HCT116 (cell line): ENCODE results near the gene DNAH7. TPM values are rescaled to one million over a fixed set of nuclear protein-coding genes. Genes with fewer than 3 reads are reported as not detected.

Experiments
- ATAC-seq: fragments of 200-7000 bp; cut with Tn5 transposase; 2 replicates; pipeline ENCODE4 v1.9.1; 2020; ENCODE audit warnings: mild to moderate bottlenecking, moderate library complexity
- BruUV-seq: library from RNA; stranded (reverse); fragments of 400-500 nt; replicated peaks from 2 replicates; lab custom pipeline; 2021; lab: Mats Ljungman, UMichigan
- CTCF ChIA-PET: fragments of 300-600 bp; sonication (Branson Sonifier 250); formaldehyde crosslinking; loops from one replicate; lab custom pipeline; 2021; ENCODE audit warnings: antibody characterized with exemption; lab: Charles Lee
- POLR2A ChIA-PET: fragments of 300-600, 350-600 bp; sonication (Branson Sonifier 250); formaldehyde crosslinking; loops from one replicate; lab custom pipeline; 2021; ENCODE audit warnings: antibody characterized with exemption; lab: Charles Lee
- RAD21 ChIA-PET, 2 experiments: fragments of 300-600 bp; sonication (Branson Sonifier 250); formaldehyde crosslinking; loops; one replicate each; lab custom pipeline; 2023; ENCODE audit warnings: low total read pairs in 2 of 2; ENCODE audit not compliant: uncharacterized antibody in 2 of 2, unreplicated experiment in 2 of 2, low non-redundant PET in 1 of 2; lab: Charles Lee
- DNase-seq: peaks from one replicate; pipeline ENCODE4 v3.0.0-alpha.2; 2010; ENCODE audit warnings: low read depth, low spot score
- H2AFZ ChIP-seq: fragments of 200-600 bp; shearing (Covaris generic), sonication (generic); 2 replicates; pipeline ENCODE4 v1.6.1; 2017; ENCODE audit warnings: low read depth, mixed run types, mixed read lengths, antibody characterized with exemption, low read length; ENCODE audit not compliant: poor library complexity, severe bottlenecking
- H3K27ac ChIP-seq: 2 replicates; pipeline ENCODE4 v1.5.1; 2012; ENCODE audit warnings: low read depth, low read length
- H3K27me3 ChIP-seq: fragments of 200-600 bp; sonication (generic); 2 replicates; pipeline ENCODE4 v1.6.1; 2016; ENCODE audit warnings: mixed run types, low read length, mixed read lengths; ENCODE audit not compliant: insufficient read depth
- H3K36me3 ChIP-seq, 2 experiments: fragments of 200-500 bp in 1 of 2; fragments of 200-600 bp in 1 of 2; sonication (Bioruptor generic) in 1 of 2; sonication (generic) in 1 of 2; 2 replicates each; pipeline versions ENCODE4 v1.5.1 to v1.6.1; 2014 to 2016; ENCODE audit warnings: low read length in 2 of 2, inconsistent platforms in 1 of 2, mixed read lengths in 1 of 2, mixed run types in 1 of 2; ENCODE audit not compliant: insufficient read depth in 2 of 2, control insufficient read depth in 1 of 2
- H3K4me1 ChIP-seq, 2 experiments: fragments of 200-600 bp in 1 of 2; sonication (generic) in 1 of 2; 2 replicates each; pipeline versions ENCODE4 v1.5.1 to v1.6.1; 2012 to 2017; ENCODE audit warnings: low read length in 2 of 2, inconsistent platforms in 1 of 2, mild to moderate bottlenecking in 1 of 2, mixed read lengths in 1 of 2, mixed run types in 1 of 2, moderate library complexity in 1 of 2; ENCODE audit not compliant: insufficient read depth in 2 of 2, control insufficient read depth in 1 of 2
- H3K4me2 ChIP-seq: fragments of 200-600 bp; sonication (generic); 2 replicates; pipeline ENCODE4 v1.6.1; 2017; ENCODE audit warnings: mixed run types, low read length, mixed read lengths
- H3K4me3 ChIP-seq, 2 experiments: fragments of 200-600 bp in 1 of 2; sonication (generic) in 1 of 2; replicated peaks in 1 of 2; 2 replicates each; pipeline ENCODE4 v1.5.1; 2011 to 2016; ENCODE audit warnings: low read length in 2 of 2, control low read depth in 1 of 2, low read depth in 1 of 2, mild to moderate bottlenecking in 1 of 2, mixed read lengths in 1 of 2, mixed run types in 1 of 2
- H3K79me2 ChIP-seq: fragments of 200-600 bp; sonication (generic); 2 replicates; pipeline ENCODE4 v1.6.1; 2017; ENCODE audit warnings: mild to moderate bottlenecking, mixed run types, low read length, moderate library complexity, mixed read lengths; ENCODE audit not compliant: insufficient read depth
- H3K9ac ChIP-seq: fragments of 200-600 bp; sonication (generic); 2 replicates; pipeline ENCODE4 v1.6.1; 2016; ENCODE audit warnings: low read length, mixed read lengths
- H3K9me2 ChIP-seq: fragments of 200-600 bp; sonication (generic), shearing (Covaris generic); 2 replicates; pipeline ENCODE4 v1.6.1; 2017; ENCODE audit warnings: mixed run types, mild to moderate bottlenecking, moderate library complexity; ENCODE audit not compliant: insufficient read depth
- H3K9me3 ChIP-seq, 2 experiments: fragments of 200-500 bp in 1 of 2; fragments of 200-600 bp in 1 of 2; sonication (Bioruptor generic) in 1 of 2; sonication (generic) in 1 of 2; 2 replicates each; pipeline ENCODE4 v1.6.1; 2014 to 2017; ENCODE audit warnings: low read length in 2 of 2, mixed read lengths in 2 of 2, inconsistent platforms in 1 of 2, low read depth in 1 of 2, mild to moderate bottlenecking in 1 of 2, mixed run types in 1 of 2, moderate library complexity in 1 of 2; ENCODE audit not compliant: control insufficient read depth in 1 of 2, insufficient read depth in 1 of 2
- H4K20me1 ChIP-seq: fragments of 200-600 bp; sonication (generic), shearing (Covaris generic); 2 replicates; pipeline ENCODE4 v1.6.1; 2017; ENCODE audit warnings: mixed run types, mild to moderate bottlenecking, moderate library complexity; ENCODE audit not compliant: insufficient read depth
- CBX3 ChIP-seq: IDR thresholded peaks from 2 replicates; pipeline ENCODE4 v1.6.1; 2012; ENCODE audit warnings: low read depth
- CEBPB ChIP-seq: IDR thresholded peaks from 2 replicates; pipeline ENCODE4 v1.6.1; 2012; ENCODE audit warnings: low read depth
- ELF1 ChIP-seq: IDR thresholded peaks from 2 replicates; pipeline ENCODE4 v1.6.1; 2012; ENCODE audit warnings: low read depth, borderline replicate concordance
- EZH2 ChIP-seq: fragments of 200-600 bp; sonication (generic); IDR thresholded peaks from 2 replicates; pipeline ENCODE4 v1.6.1; 2017; ENCODE audit warnings: antibody characterized with exemption, mixed run types
- FOSL1 ChIP-seq: IDR thresholded peaks from 2 replicates; pipeline ENCODE4 v1.6.1; 2012; ENCODE audit warnings: low read depth
- JUND ChIP-seq: IDR thresholded peaks from 2 replicates; pipeline ENCODE4 v1.6.1; 2012
- POLR2A ChIP-seq: IDR thresholded peaks from 2 replicates; pipeline ENCODE4 v1.7.0; 2011; ENCODE audit warnings: borderline replicate concordance; ENCODE audit not compliant: insufficient read depth, insufficient read length; ENCODE audit errors: extremely low read depth
- POLR2AphosphoS5 ChIP-seq: IDR thresholded peaks from 2 replicates; pipeline ENCODE4 v1.6.1; 2011; ENCODE audit warnings: mild to moderate bottlenecking, low read depth, low read length, moderate library complexity
- SIN3A ChIP-seq: IDR thresholded peaks from 2 replicates; pipeline ENCODE4 v1.6.1; 2012; ENCODE audit warnings: low read depth
- SP1 ChIP-seq: IDR thresholded peaks from 2 replicates; pipeline ENCODE4 v1.6.1; 2012; ENCODE audit warnings: low read depth
- SRF ChIP-seq: IDR thresholded peaks from 2 replicates; pipeline ENCODE4 v1.6.1; 2012; ENCODE audit warnings: low read depth
- TCF7L2 ChIP-seq: IDR thresholded peaks from 2 replicates; pipeline ENCODE4 v1.7.0; 2011; ENCODE audit warnings: borderline replicate concordance, inconsistent platforms; ENCODE audit not compliant: insufficient read depth, insufficient read length; ENCODE audit errors: extremely low read depth
- ZFX ChIP-seq: fragments of 450-650 bp; IDR thresholded peaks from 2 replicates; pipeline ENCODE4 v1.6.1; 2017
- ZNF274 ChIP-seq: fragments of 200-500 bp; sonication (Bioruptor generic); IDR thresholded peaks from 2 replicates; pipeline ENCODE4 v1.6.1; 2014; ENCODE audit warnings: mild to moderate bottlenecking, low read depth, low read length, inconsistent platforms
- intact Hi-C: fragments of 100-400 bp; cut with micrococcal nuclease; formaldehyde crosslinking; loops from 2 replicates; pipeline ENCODE4 v1.10.0; 2022
- total RNA-seq: library from RNA; stranded (reverse); gene quantifications from one replicate; pipeline ENCODE4 v1.2.1, GENCODE V29; 2021; ENCODE audit not compliant: unreplicated experiment
- TF ChIP-seq, protein P1 (sequence below), 3 experiments: fragments of 200-600 bp in 1 of 3; sonication (generic) in 1 of 3; IDR thresholded peaks in 2 of 3; conservative IDR thresholded peaks in 1 of 3; 2 replicates each; pipeline ENCODE4 v1.5.1; 2012 to 2017; ENCODE audit warnings: low read depth in 2 of 3, low read length in 2 of 3, antibody characterized with exemption in 1 of 3, borderline replicate concordance in 1 of 3, control low read depth in 1 of 3, mild to moderate bottlenecking in 1 of 3, mixed read lengths in 1 of 3, mixed run types in 1 of 3, moderate library complexity in 1 of 3; ENCODE audit not compliant: insufficient read depth in 1 of 3
- TF ChIP-seq, protein P2 (sequence below): IDR thresholded peaks from 2 replicates; pipeline ENCODE4 v1.6.1; 2012
- TF ChIP-seq, protein P3 (sequence below): IDR thresholded peaks from 2 replicates; pipeline ENCODE4 v1.6.1; 2012
- TF ChIP-seq, protein P4 (sequence below): IDR thresholded peaks from 2 replicates; pipeline ENCODE4 v1.6.1; 2012; ENCODE audit warnings: low read depth
- TF ChIP-seq, protein P5 (sequence below): IDR thresholded peaks from 2 replicates; pipeline ENCODE4 v1.6.1; 2011; ENCODE audit warnings: mild to moderate bottlenecking, low read length, moderate library complexity; ENCODE audit not compliant: insufficient replicate concordance; ENCODE audit errors: extremely low read depth

The DNAH7 gene
- total RNA-seq, 1 experiment from 2014 or later, result not detected

DNA sequence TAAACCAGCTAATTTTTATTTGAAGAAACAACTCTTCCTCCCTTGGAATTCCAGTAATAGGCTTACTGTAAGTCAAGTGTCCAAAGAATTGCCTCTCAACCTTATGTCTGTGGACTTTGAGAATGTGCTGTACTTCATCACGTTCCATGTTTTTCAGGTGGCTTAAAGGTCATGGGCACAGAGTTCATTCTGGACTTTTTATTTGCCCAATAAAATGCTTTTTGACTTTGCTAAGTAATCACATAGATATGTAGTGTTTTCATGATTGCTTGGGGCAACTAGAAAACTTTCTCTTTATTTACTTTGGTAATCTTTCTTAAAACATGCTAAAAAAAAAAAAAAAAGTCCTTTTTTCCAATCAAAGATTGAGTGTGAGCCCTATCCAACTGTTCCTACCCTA lies 10.4 kb upstream of the DNAH7 start:
- ATAC-seq (no peak), DNase-seq (no peak)
- CTCF ChIA-PET, result interaction anchor here (1.2 to 2.7 kb wide), 9 partner anchors 11 to 414 kb away, joined by 3 to 22 read pairs (median 5); partner anchors contain the start of gene DNAH7
- POLR2A ChIA-PET, result interaction anchor here (0.6 to 1.6 kb wide), 2 partner anchors 422 to 527 kb away, joined by 3 to 4 read pairs; partner anchors contain the start of gene SLC39A10
- Histone ChIP-seq H3K4me3 (no peak overlapping the region), H2AFZ (no peak overlapping the region), H3K79me2 (no peaks in the 10 kb centered on the region), H4K20me1 (no peaks in the 10 kb centered on the region), H3K9ac (no peak overlapping the region), H3K9me3 (no peaks in the 10 kb centered on the region), H3K27ac (no peak overlapping the region), H3K4me2 (no peak overlapping the region), H3K36me3 (no peaks in the 10 kb centered on the region), H3K9me2 (no peaks in the 10 kb centered on the region), H3K4me1 (no peaks in the 10 kb centered on the region), H3K27me3 (no peaks in the 10 kb centered on the region)
- RAD21 ChIA-PET, result interaction anchor here in 1 of 2 experiments (1.0 kb wide), 1 partner anchor 258 kb away, joined by 3 read pairs; no protein-coding TSS in a partner anchor
- intact Hi-C loops, result no loop called here
- no peak for TF ChIP-seq ELF1
- TF ChIP-seq CEBPB, result no peak
- no peak for TF ChIP-seq POLR2A
- no peak for TF ChIP-seq SP1
- TF ChIP-seq EZH2, result no peak
- no peak for TF ChIP-seq JUND
- no peak for TF ChIP-seq ZFX
- TF ChIP-seq CBX3, result no peak
- TF ChIP-seq, protein P1, sequence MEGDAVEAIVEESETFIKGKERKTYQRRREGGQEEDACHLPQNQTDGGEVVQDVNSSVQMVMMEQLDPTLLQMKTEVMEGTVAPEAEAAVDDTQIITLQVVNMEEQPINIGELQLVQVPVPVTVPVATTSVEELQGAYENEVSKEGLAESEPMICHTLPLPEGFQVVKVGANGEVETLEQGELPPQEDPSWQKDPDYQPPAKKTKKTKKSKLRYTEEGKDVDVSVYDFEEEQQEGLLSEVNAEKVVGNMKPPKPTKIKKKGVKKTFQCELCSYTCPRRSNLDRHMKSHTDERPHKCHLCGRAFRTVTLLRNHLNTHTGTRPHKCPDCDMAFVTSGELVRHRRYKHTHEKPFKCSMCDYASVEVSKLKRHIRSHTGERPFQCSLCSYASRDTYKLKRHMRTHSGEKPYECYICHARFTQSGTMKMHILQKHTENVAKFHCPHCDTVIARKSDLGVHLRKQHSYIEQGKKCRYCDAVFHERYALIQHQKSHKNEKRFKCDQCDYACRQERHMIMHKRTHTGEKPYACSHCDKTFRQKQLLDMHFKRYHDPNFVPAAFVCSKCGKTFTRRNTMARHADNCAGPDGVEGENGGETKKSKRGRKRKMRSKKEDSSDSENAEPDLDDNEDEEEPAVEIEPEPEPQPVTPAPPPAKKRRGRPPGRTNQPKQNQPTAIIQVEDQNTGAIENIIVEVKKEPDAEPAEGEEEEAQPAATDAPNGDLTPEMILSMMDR (IDR thresholded peaks at IDR 0.05 in 2 of 3, conservative IDR thresholded peaks at IDR 0.05 in 1 of 3; ENCODE audit: borderline replicate concordance in 1 of 3, insufficient read depth in 1 of 3, low read depth in 2 of 3, low read length in 2 of 3), result no peak
- no peak for TF ChIP-seq FOSL1
- TF ChIP-seq, protein P2, sequence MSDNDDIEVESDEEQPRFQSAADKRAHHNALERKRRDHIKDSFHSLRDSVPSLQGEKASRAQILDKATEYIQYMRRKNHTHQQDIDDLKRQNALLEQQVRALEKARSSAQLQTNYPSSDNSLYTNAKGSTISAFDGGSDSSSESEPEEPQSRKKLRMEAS, result no peak
- TF ChIP-seq, protein P3, sequence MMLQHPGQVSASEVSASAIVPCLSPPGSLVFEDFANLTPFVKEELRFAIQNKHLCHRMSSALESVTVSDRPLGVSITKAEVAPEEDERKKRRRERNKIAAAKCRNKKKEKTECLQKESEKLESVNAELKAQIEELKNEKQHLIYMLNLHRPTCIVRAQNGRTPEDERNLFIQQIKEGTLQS, result no peak
- TF ChIP-seq, protein P4, sequence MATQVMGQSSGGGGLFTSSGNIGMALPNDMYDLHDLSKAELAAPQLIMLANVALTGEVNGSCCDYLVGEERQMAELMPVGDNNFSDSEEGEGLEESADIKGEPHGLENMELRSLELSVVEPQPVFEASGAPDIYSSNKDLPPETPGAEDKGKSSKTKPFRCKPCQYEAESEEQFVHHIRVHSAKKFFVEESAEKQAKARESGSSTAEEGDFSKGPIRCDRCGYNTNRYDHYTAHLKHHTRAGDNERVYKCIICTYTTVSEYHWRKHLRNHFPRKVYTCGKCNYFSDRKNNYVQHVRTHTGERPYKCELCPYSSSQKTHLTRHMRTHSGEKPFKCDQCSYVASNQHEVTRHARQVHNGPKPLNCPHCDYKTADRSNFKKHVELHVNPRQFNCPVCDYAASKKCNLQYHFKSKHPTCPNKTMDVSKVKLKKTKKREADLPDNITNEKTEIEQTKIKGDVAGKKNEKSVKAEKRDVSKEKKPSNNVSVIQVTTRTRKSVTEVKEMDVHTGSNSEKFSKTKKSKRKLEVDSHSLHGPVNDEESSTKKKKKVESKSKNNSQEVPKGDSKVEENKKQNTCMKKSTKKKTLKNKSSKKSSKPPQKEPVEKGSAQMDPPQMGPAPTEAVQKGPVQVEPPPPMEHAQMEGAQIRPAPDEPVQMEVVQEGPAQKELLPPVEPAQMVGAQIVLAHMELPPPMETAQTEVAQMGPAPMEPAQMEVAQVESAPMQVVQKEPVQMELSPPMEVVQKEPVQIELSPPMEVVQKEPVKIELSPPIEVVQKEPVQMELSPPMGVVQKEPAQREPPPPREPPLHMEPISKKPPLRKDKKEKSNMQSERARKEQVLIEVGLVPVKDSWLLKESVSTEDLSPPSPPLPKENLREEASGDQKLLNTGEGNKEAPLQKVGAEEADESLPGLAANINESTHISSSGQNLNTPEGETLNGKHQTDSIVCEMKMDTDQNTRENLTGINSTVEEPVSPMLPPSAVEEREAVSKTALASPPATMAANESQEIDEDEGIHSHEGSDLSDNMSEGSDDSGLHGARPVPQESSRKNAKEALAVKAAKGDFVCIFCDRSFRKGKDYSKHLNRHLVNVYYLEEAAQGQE, result no peak
- TF ChIP-seq SIN3A, result no peak
- TF ChIP-seq ZNF274, result no peak
- no peak for TF ChIP-seq TCF7L2
- TF ChIP-seq SRF, result no peak
- TF ChIP-seq, protein P5, sequence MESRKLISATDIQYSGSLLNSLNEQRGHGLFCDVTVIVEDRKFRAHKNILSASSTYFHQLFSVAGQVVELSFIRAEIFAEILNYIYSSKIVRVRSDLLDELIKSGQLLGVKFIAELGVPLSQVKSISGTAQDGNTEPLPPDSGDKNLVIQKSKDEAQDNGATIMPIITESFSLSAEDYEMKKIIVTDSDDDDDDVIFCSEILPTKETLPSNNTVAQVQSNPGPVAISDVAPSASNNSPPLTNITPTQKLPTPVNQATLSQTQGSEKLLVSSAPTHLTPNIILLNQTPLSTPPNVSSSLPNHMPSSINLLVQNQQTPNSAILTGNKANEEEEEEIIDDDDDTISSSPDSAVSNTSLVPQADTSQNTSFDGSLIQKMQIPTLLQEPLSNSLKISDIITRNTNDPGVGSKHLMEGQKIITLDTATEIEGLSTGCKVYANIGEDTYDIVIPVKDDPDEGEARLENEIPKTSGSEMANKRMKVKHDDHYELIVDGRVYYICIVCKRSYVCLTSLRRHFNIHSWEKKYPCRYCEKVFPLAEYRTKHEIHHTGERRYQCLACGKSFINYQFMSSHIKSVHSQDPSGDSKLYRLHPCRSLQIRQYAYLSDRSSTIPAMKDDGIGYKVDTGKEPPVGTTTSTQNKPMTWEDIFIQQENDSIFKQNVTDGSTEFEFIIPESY, result no peak
- no peak for TF ChIP-seq POLR2AphosphoS5
- BruUV-seq, result no TSS peak
